Choroid plexus epithelial cell (primary cell): Measurements from ENCODE around the gene FBXO7.

Source experiments
- DNase-seq: peaks from one replicate; pipeline ENCODE4 v3.0.0-alpha.2; 2010; ENCODE audit warnings: low read depth
- H3K4me3 ChIP-seq: 2 replicates; pipeline ENCODE4 v1.5.1; 2011; ENCODE audit warnings: low read depth, mild to moderate bottlenecking, control low read depth, low read length, moderate library complexity
- TF ChIP-seq, protein P1 (sequence below): conservative IDR thresholded peaks from 2 replicates; pipeline ENCODE4 v1.5.1; 2011; ENCODE audit warnings: low read depth, mild to moderate bottlenecking, control low read depth, inconsistent platforms, low read length, moderate library complexity

The FBXO7 gene

GRCh38 chr22:32542066-32542676, 67.6 kb downstream of the FBXO7 start:
- no peak for DNase-seq
- TF ChIP-seq, protein P1, sequence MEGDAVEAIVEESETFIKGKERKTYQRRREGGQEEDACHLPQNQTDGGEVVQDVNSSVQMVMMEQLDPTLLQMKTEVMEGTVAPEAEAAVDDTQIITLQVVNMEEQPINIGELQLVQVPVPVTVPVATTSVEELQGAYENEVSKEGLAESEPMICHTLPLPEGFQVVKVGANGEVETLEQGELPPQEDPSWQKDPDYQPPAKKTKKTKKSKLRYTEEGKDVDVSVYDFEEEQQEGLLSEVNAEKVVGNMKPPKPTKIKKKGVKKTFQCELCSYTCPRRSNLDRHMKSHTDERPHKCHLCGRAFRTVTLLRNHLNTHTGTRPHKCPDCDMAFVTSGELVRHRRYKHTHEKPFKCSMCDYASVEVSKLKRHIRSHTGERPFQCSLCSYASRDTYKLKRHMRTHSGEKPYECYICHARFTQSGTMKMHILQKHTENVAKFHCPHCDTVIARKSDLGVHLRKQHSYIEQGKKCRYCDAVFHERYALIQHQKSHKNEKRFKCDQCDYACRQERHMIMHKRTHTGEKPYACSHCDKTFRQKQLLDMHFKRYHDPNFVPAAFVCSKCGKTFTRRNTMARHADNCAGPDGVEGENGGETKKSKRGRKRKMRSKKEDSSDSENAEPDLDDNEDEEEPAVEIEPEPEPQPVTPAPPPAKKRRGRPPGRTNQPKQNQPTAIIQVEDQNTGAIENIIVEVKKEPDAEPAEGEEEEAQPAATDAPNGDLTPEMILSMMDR = no peak
- H3K4me3 ChIP-seq = no peak overlapping the region

GRCh38 chr22:32542677-32543357, 68.2 kb downstream of the FBXO7 start:
- TF ChIP-seq, protein P1 = no peak
- no peak for DNase-seq
- no peak overlapping the region for H3K4me3 ChIP-seq

- TF ChIP-seq, protein P1 = no peak
- no peak for DNase-seq
These were observed 70.4 kb downstream of the FBXO7 start for GRCh38 chr22:32544953-32545558.

DNA sequence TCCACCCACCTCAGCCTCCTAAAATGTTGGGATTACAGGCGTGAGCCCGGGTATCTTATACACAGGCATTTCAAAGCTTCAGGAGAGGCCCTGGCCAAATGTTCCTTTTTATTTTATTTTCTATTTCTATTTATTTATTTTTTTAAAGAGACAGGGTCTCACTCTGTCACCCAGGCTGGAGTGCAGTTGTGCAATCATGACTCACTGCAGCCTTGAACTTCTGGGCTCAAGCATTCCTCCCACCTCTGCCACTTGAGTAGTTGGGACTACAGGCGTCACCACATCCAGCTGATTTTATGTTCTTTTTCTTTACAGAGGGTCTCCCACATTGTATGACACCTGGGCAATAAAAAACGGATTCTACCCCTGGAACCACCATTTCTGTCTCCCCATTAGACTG, 71.2 kb downstream of the FBXO7 start:
- TF ChIP-seq, protein P1 = no peak
- no peak overlapping the region for H3K4me3 ChIP-seq
- peak; percentile 22 for DNase-seq

More at GRCh38 chr22:32544953-32545558, 70.4 kb downstream of the FBXO7 start:
- H3K4me3 ChIP-seq = no peak overlapping the region

DNA sequence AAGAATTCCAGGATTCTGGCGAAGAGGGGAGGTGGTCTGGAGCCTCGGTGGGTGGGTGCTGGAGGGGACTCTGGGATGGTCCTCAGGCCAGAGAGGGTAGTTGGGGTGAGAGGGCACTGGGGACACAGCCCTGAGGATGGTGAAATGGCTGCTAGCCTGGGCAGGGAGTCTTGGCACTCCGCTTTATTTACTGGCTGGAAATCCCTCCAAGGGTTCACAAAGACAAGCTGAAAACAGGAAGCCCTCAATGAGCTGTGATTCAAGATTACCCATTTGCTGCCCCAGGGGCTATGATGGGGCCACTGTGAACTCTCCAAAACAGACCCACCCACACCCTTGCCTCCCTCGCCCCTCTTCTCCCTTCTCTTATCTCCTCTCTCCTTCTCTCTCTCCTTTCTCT, 71.9 kb downstream of the FBXO7 start:
- TF ChIP-seq, protein P1 = no peak
- DNase-seq = no peak
- H3K4me3 ChIP-seq = no peak overlapping the region

- DNase-seq = no peak
- no peak overlapping the region for H3K4me3 ChIP-seq
- TF ChIP-seq, protein P1 = no peak
These were observed 72.3 kb downstream of the FBXO7 start for GRCh38 chr22:32546935-32547334.
